ENCODE data around the gene IER5. TPM values are rescaled to one million over a fixed set of nuclear protein-coding genes. Genes with fewer than 3 reads are reported as not detected.

The IER5 gene
- total and polyA plus RNA-seq, 2 of the 13 experiments (the other 11 are each of a cell fraction or from before 2014, with no cell fraction given): 2.5 to 3.5 TPM

GRCh38 chr1:181079920-181080319 lies 8.6 kb upstream of the IER5 start:
- BruUV-seq (replicated peaks): no TSS peak
- Histone ChIP-seq H3K27me3 (ENCODE audit: control insufficient read depth in 1 of 2, insufficient read depth in 2 of 2, low read length in 2 of 2) (peaks cover 3 to 24% of the 10 kb centered on the region in 2 experiments; a peak in 3 of 5 replicates), H3K27ac (ENCODE audit: extremely low read length, insufficient read depth, low read length) (no peak overlapping the region), H3K4me1 (ENCODE audit: insufficient read depth, low read length) (peaks cover 17% of the 10 kb centered on the region), H3K4me2 (ENCODE audit: low read depth, low read length) (no peak overlapping the region), H3K4me3 (replicated peaks in 1 of 3; ENCODE audit: insufficient read depth in 1 of 3, low read depth in 2 of 3, low read length in 3 of 3) (no peak overlapping the region), H3K79me2 (ENCODE audit: insufficient read depth, low read length) (no peaks in the 10 kb centered on the region), H3K9ac (ENCODE audit: insufficient read depth, low read depth, low read length) (no peak overlapping the region), H3K36me3 (replicated peaks in 1 of 2; ENCODE audit: control insufficient read depth in 1 of 2, insufficient read depth in 2 of 2, low read length in 2 of 2) (no peaks in the 10 kb centered on the region), H2AFZ (ENCODE audit: low read length) (no peak overlapping the region), H4K20me1 (ENCODE audit: insufficient read depth, low read length) (no peaks in the 10 kb centered on the region), H3K9me3 (ENCODE audit: low read length) (no peaks in the 10 kb centered on the region)
- WGBS (ENCODE audit: low lambda C conversion rate): 38% methylated on average over 4 of the region's 4 CpGs
- FAIRE-seq (no peak), ATAC-seq (no peak), DNase-seq (ENCODE audit: low spot score) (no peak)
- ChIA-PET CTCF (ENCODE audit: low intra/inter-chr PET ratio, low total read pairs) (no interaction called here), POLR2A (no interaction called here)
- intact Hi-C loops (cut with micrococcal nuclease; ENCODE audit: unreplicated experiment): loop anchor here (5.0 kb wide), 1 partner anchor 198 kb away; no protein-coding TSS in a partner anchor
- in situ Hi-C loops (cut with HindIII; ENCODE audit: extremely low pct_ligation_motif_present, low pct_unique_long_range_greater_than_20kb): no loop called here
- TF ChIP-seq TBL1XR1 (IDR thresholded peaks at IDR 0.05; ENCODE audit: borderline replicate concordance, low read length, partially characterized antibody): no peak
- no peak for TF ChIP-seq PATZ1 (CRISPR knock-in tag; IDR thresholded peaks at IDR 0.05)
- TF ChIP-seq ZNF616 (CRISPR knock-in tag; IDR thresholded peaks at IDR 0.05; ENCODE audit: low read depth): no peak
- TF ChIP-seq CSRNP1 (CRISPR knock-in tag; IDR thresholded peaks at IDR 0.05): no peak
- TF ChIP-seq ZNF674 (CRISPR knock-in tag; IDR thresholded peaks at IDR 0.05; ENCODE audit: low read depth): no peak
